Stimulated activated CD4-positive, alpha-beta T cell treated with anti-CD3 and anti-CD28 coated beads, Interleukin-12 subunit alpha, Interleukin-12 subunit beta, amount 100 ng/mL, for 4 hours (primary cell): ENCODE data around the gene RUVBL2.
"Not testable (repeated sequence)": the region's sequence is repeated elsewhere in the genome, so short reads cannot be mapped to it uniquely, and the experiment has no call there.

Source experiments
- DNase-seq: peaks from one replicate; pipeline ENCODE4 v3.0.0-alpha.2; 2020

RUVBL2 gene

GRCh38 chr19:49050376-49051033, 56.8 kb downstream of the RUVBL2 start:
- DNase-seq, result not testable (repeated sequence)

DNA sequence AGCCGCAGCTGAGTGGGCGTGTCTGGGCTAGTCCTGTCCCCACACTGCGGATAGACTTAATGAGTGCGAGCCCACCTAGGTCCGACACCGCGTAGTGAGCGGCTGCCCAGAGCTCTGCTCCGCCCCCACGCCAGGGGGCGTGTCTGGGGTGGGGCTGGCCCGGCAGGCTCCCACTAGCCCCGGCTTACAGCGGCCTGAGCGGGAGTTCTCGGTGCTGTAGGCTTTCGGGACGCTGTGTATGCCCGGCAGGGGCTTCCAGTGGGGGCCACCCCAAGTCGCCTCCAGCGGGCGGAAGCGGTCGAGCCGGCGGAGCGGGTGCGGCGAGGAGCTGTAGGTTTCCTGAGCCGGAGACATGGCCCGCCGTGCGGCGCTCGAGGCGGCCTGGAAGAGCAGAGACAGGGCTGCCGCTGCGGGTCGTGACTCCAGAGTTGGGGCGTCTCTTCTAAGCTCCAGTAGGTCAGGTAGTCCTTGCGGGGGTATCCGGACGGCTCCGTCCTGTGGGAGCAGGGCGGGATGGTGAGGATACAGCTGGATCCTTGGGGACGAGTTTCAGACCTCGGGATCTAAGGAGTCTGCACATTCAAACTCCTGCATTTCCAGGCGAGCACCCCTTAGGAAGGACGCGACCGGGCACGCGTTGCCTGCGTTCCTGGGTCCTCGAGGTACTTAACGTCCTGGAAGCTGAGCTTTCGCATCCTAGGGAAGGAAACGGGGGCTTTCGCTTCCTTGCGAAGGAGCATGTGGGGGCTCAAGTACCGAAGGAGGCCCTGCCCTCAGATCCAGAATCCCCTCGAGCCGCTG, 62.6 kb downstream of the RUVBL2 start:
- peak; percentile 54 for DNase-seq

- not testable (repeated sequence) for DNase-seq
Measured at GRCh38 chr19:49056902-49057596, 63.4 kb downstream of the RUVBL2 start.

DNA sequence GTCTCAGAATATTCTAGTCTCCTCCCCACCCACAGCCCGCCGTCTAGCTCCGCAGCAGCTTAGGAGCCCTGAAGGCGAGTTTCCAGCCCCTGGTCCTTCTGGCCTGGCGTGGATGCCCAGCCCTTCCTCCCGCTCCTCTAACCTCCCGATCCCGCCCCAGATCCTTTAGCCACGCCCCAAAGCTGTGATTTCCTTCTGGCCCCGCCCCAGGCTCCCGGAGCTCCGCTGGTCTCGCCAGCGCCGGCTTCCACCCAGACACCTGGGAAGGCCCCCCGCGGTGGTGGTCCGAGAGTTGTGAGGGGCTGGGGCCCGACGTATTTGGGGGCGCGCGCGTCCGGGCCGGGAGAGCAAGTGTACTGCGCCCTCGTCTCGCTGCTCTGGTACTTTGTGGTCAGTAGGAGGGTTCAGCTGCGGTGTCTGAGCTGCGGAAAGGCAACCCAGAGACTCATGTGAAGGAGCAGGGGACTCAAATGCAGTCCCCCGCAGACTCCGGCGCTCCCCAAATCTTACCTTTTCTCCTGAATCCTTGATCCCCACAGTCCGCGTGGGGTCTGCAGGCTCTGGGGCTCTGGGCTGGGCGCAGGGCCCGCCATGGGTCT, 64.0 kb downstream of the RUVBL2 start, which contains the start of gene CGB7:
TSS of gene CGB7 (minus strand) at position 114 of the 599 bp plus-strand sequence. CDS start 2,374 bp downstream, outside the sequence.
- DNase-seq, result peak; percentile 39

- no peak for DNase-seq
Measured at GRCh38 chr19:49058562-49058961, 64.9 kb downstream of the RUVBL2 start.

DNA sequence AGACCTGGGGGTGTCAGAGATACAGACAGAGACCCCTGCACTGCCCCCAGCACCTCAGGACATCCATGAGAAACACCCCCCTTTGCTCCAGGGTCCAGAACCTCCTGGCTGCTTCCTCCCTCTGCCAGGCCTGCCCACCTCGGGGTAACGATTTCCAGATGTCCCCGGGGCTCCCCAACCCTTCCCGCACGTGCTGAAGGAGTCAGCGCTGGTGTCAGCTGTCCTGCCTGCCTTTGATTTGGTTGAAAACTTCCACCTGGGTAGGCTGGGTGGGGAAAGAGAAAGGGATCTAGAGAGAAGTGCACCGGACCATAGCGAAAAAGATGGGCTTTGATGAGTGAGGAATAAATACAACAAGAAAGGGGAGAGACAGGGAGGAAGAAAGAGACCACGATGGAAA, 65.4 kb downstream of the RUVBL2 start:
- DNase-seq, result no peak

- no peak for DNase-seq
Measured at GRCh38 chr19:49061000-49061399, 67.3 kb downstream of the RUVBL2 start.

DNA sequence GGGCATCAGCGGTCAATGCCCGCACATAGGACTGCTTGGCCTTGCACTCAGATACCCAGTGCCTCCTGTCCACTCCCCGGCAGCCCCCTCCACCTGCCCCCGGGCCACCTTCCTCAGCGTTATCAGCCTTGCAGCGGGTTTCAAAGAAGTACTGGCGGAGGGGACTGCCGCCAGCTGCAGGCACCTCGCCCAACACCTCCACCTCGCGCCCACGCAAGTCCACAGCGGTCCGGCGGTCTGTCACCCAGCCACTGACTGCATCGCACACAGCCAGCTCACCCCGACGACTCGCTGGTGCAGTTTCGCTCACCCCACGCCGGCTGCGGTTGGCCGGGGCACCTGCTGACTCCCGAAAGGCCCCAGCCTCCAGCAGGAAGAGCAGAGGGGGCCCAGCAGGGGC, 67.8 kb downstream of the RUVBL2 start:
- DNase-seq, result no peak

GRCh38 chr19:49064029-49064629, 70.4 kb downstream of the RUVBL2 start:
- DNase-seq, result no peak

GRCh38 chr19:49064768-49065611, 71.3 kb downstream of the RUVBL2 start, which contains the start of gene NTF4:
NTF4 (minus strand) TSS chr19:49064818; CDS start chr19:49061997, 2,821 bp downstream.
- no peak for DNase-seq
